Spleen (tissue), 11 donors: ENCODE results near the gene AHDC1. TPM values are rescaled to one million over a fixed set of nuclear protein-coding genes. Genes with fewer than 3 reads are reported as not detected.

Source experiments
- DNase-seq: peaks from one replicate; pipeline ENCODE4 v3.0.0-alpha.2; 2020
- H3K27ac ChIP-seq, 8 donors: fragments of 200-600 bp; sonication (generic) in 7 of 8; 1 replicate in 4 of 8; 2 replicates in 4 of 8; pipeline versions ENCODE4 v1.5.0 to v1.8.0; 2016 to 2021; ENCODE audit warnings: inconsistent platforms in 4 of 8, mild to moderate bottlenecking in 4 of 8, moderate library complexity in 1 of 8
- H3K27me3 ChIP-seq, 7 donors: fragments of 200-600 bp; sonication (generic) in 6 of 7; replicated peaks in 1 of 7; 1 replicate in 4 of 7; 2 replicates in 3 of 7; pipeline versions ENCODE4 v1.5.0 to v1.8.0; 2016 to 2021; ENCODE audit warnings: inconsistent platforms in 3 of 7, mild to moderate bottlenecking in 1 of 7
- H3K36me3 ChIP-seq, 6 donors: fragments of 200-600 bp; sonication (generic) in 5 of 6; 1 replicate in 4 of 6; 2 replicates in 2 of 6; pipeline versions ENCODE4 v1.5.0 to v1.8.0; 2016 to 2021; ENCODE audit warnings: inconsistent platforms in 2 of 6
- H3K4me1 ChIP-seq, 6 donors: fragments of 200-600 bp; sonication (generic) in 5 of 6; 1 replicate in 3 of 6; 2 replicates in 3 of 6; pipeline versions ENCODE4 v1.5.0 to v1.8.0; 2016 to 2021; ENCODE audit warnings: inconsistent platforms in 3 of 6
- H3K4me3 ChIP-seq, 8 donors: fragments of 200-600 bp; sonication (generic) in 7 of 8; 1 replicate in 4 of 8; 2 replicates in 4 of 8; pipeline versions ENCODE4 v1.5.0 to v1.8.0; 2016 to 2021; ENCODE audit warnings: inconsistent platforms in 4 of 8, mild to moderate bottlenecking in 4 of 8, moderate library complexity in 2 of 8
- H3K9me3 ChIP-seq, 8 donors: fragments of 200-600 bp; sonication (generic) in 7 of 8; 1 replicate in 4 of 8; 2 replicates in 4 of 8; pipeline versions ENCODE4 v1.5.0 to v1.8.0; 2016 to 2021; ENCODE audit warnings: inconsistent platforms in 4 of 8
- CTCF ChIP-seq, 11 experiments: fragments of 200-600 bp in 7 of 11; fragments of 450-650 bp in 4 of 11; sonication (generic) in 4 of 11; IDR thresholded peaks in 8 of 11; conservative IDR thresholded peaks in 3 of 11; 1 replicate in 7 of 11; 2 replicates in 4 of 11; pipeline versions ENCODE4 v1.4.0 to v1.8.0; 2016 to 2021; ENCODE audit warnings: antibody characterized with exemption in 11 of 11, inconsistent platforms in 4 of 11, mild to moderate bottlenecking in 1 of 11
- POLR2A ChIP-seq, 3 donors: fragments of 450-650 bp; IDR thresholded peaks; one replicate each; pipeline ENCODE4 v1.5.1; 2017; ENCODE audit warnings: antibody characterized with exemption in 3 of 3, mild to moderate bottlenecking in 1 of 3
- POLR2AphosphoS5 ChIP-seq, 3 donors: sonication (generic); formaldehyde crosslinking; IDR thresholded peaks; one replicate each; pipeline ENCODE4 v1.5.1; 2017; ENCODE audit warnings: antibody characterized with exemption in 3 of 3
- WGBS, 5 donors: extraction: QIAGEN DNeasy Blood & Tissue Kit in 3 of 5; methylation state at CpG; one replicate each; pipeline versions ENCODE4 v1.1.5 to v1.1.7; 2013 to 2018; 5-methylcytosine and 5-hydroxymethylcytosine counted together
- intact Hi-C: fragments of 100-400 bp; cut with DNase I; formaldehyde crosslinking; loops from one replicate; pipeline ENCODE4 v1.15.0; 2023; ENCODE audit warnings: low total_unique reads
- polyA plus RNA-seq, 3 donors: library from polyadenylated mRNA; stranded (reverse); fragments of 200-250 nt; gene quantifications; one replicate each; pipeline ENCODE4 v1.2.1, GENCODE V29; 2013
- total RNA-seq, 7 donors: library from RNA; depleted of rRNA in 3 of 7; stranded (reverse); fragments of >200 nt in 3 of 7; fragmentation: NEBNext Ultra II Directional in 4 of 7; extraction: Animal tissue kit (Norgen Biotek cat#: 25700) in 4 of 7; gene quantifications; one replicate each; pipeline versions ENCODE4 v1.1.0 to v1.2.1, GENCODE V29; 2016 to 2021
- donor health status: healthy with polysubstance abuse.
- donor health status: DM: no; HTN: no; CAD: no; lungs with moderate emphysema.
- donor health status: DM: no; HTN: no; CAD: no.
- donor health status: Bipolar disorder and iron deficiency.
- donor health status: healthy.
- donor health status: DM: no; HTN: no; CAD: no.
- donor health status: DM: yes; HTN: yes; CAD: no.

Gene AHDC1
- total and polyA plus RNA-seq, 10 donors: 3.2 to 104 (median 42.7) TPM

- DNase-seq: no peak
- intact Hi-C loops: no loop called here
- TF ChIP-seq POLR2AphosphoS5 (IDR thresholded peaks at IDR 0.05) (peak in 1 of 3 donors; percentile 44), CTCF (IDR thresholded peaks at IDR 0.05 in 8 of 11, conservative IDR thresholded peaks at IDR 0.05 in 3 of 11) (peak in 1 of 11 experiments; percentile 21), POLR2A (IDR thresholded peaks at IDR 0.05) (no peak)
- peaks cover 0 to 15% (median 0%) of the 10 kb centered on the region in 7 donors for H3K27me3 ChIP-seq
- H3K4me1 ChIP-seq: peaks cover 55 to 100% (median 84%) of the 10 kb centered on the region in 6 donors
- peak overlapping the region; percentile 16 to 69 (median 40) for H3K4me3 ChIP-seq
- H3K36me3 ChIP-seq: no peaks in the 10 kb centered on the region
- WGBS, 5 donors: 16 to 54% (median 21%) methylated on average over 26 to 83 of the region's 83 CpGs
- H3K9me3 ChIP-seq: no peaks in the 10 kb centered on the region
- H3K27ac ChIP-seq: peak overlapping the region; percentile 48 to 96 (median 84)
Measured at GRCh38 chr1:27574871-27575831, 28.8 kb downstream of the AHDC1 start.

GRCh38 chr1:27574001-27574781 lies 29.8 kb downstream of the AHDC1 start:
- Histone ChIP-seq H3K4me1 (peaks cover 55 to 100% (median 87%) of the 10 kb centered on the region in 6 donors), H3K36me3 (no peaks in the 10 kb centered on the region), H3K27me3 (peaks cover 0 to 15% (median 0%) of the 10 kb centered on the region in 7 donors), H3K4me3 (no peak overlapping the region), H3K27ac (peak overlapping the region; percentile 48 to 96 (median 84)), H3K9me3 (no peaks in the 10 kb centered on the region)
- no peak for DNase-seq
- peak in 1 of 3 donors; percentile 67 for TF ChIP-seq POLR2AphosphoS5 (IDR thresholded peaks at IDR 0.05)
- TF ChIP-seq CTCF (IDR thresholded peaks at IDR 0.05 in 8 of 11, conservative IDR thresholded peaks at IDR 0.05 in 3 of 11): no peak
- no peak for TF ChIP-seq POLR2A (IDR thresholded peaks at IDR 0.05)
- intact Hi-C loops: no loop called here
- 49 to 72% (median 60%) methylated on average over 8 of the region's 8 CpGs for WGBS, 5 donors

GRCh38 chr1:27572679-27573426 lies 31.1 kb downstream of the AHDC1 start:
- Histone ChIP-seq H3K27ac (peak overlapping the region; percentile 8 to 96 (median 84)), H3K36me3 (no peaks in the 10 kb centered on the region), H3K27me3 (peaks cover 0 to 15% (median 0%) of the 10 kb centered on the region in 7 donors), H3K4me3 (no peak overlapping the region), H3K4me1 (peaks cover 58 to 100% (median 90%) of the 10 kb centered on the region in 6 donors), H3K9me3 (no peaks in the 10 kb centered on the region)
- intact Hi-C loops: no loop called here
- DNase-seq: no peak
- WGBS, 5 donors: 46 to 78% (median 63%) methylated on average over 14 of the region's 14 CpGs
- TF ChIP-seq POLR2AphosphoS5 (IDR thresholded peaks at IDR 0.05): no peak
- no peak for TF ChIP-seq CTCF (IDR thresholded peaks at IDR 0.05 in 8 of 11, conservative IDR thresholded peaks at IDR 0.05 in 3 of 11)
- no peak for TF ChIP-seq POLR2A (IDR thresholded peaks at IDR 0.05)
